Measurements from ENCODE around the gene SPC24. TPM values are rescaled to one million over a fixed set of nuclear protein-coding genes. Genes with fewer than 3 reads are reported as not detected.
"Not testable (repeated sequence)": the region's sequence is repeated elsewhere in the genome, so short reads cannot be mapped to it uniquely, and the experiment has no call there.

The SPC24 gene
- total RNA-seq, 1 experiment from 2014 or later, result 120 TPM

- H3K4me1 ChIP-seq (replicated peaks), result peaks cover 26% of the 10 kb centered on the region
- DNase-seq (ENCODE audit: low read depth in 1 of 2, low spot score in 2 of 2), result no peak
- H3K36me3 ChIP-seq, result peaks cover 89% of the 10 kb centered on the region
- H3K4me3 ChIP-seq, result no peak overlapping the region
- H3K9me3 ChIP-seq (replicated peaks), result no peaks in the 10 kb centered on the region
- no peak overlapping the region for H3K27ac ChIP-seq
- H3K27me3 ChIP-seq (replicated peaks), result no peaks in the 10 kb centered on the region
These were observed 56.7 kb downstream of the SPC24 start for GRCh38 chr19:11098861-11099260.

- Histone ChIP-seq H3K27me3 (replicated peaks) (no peaks in the 10 kb centered on the region), H3K9me3 (replicated peaks) (no peaks in the 10 kb centered on the region), H3K4me1 (replicated peaks) (peaks cover 30% of the 10 kb centered on the region), H3K27ac (no peak overlapping the region), H3K4me3 (no peak overlapping the region), H3K36me3 (peaks cover 89% of the 10 kb centered on the region)
- DNase-seq (ENCODE audit: low read depth in 1 of 2, low spot score in 2 of 2), result no peak
These were observed 57.3 kb downstream of the SPC24 start for GRCh38 chr19:11098327-11098726.

GRCh38 chr19:11097367-11097766 lies 58.2 kb downstream of the SPC24 start:
- not testable (repeated sequence) for H3K27ac ChIP-seq; H3K27me3 ChIP-seq (replicated peaks); DNase-seq (ENCODE audit: low read depth in 1 of 2, low spot score in 2 of 2); H3K4me3 ChIP-seq; H3K9me3 ChIP-seq (replicated peaks)
- peaks cover 89% of the 10 kb centered on the region for H3K36me3 ChIP-seq
- peaks cover 38% of the 10 kb centered on the region for H3K4me1 ChIP-seq (replicated peaks)

- no peak overlapping the region for H3K4me3 ChIP-seq
- DNase-seq (ENCODE audit: low read depth in 1 of 2, low spot score in 2 of 2), result peak in 1 of 2 experiments; percentile 32
- H3K27ac ChIP-seq, result peak overlapping the region; percentile 78
- H3K4me1 ChIP-seq (replicated peaks), result peaks cover 47% of the 10 kb centered on the region
- no peaks in the 10 kb centered on the region for H3K27me3 ChIP-seq (replicated peaks)
- H3K36me3 ChIP-seq, result peaks cover 83% of the 10 kb centered on the region
- H3K9me3 ChIP-seq (replicated peaks), result no peaks in the 10 kb centered on the region
These were observed 59.3 kb downstream of the SPC24 start for GRCh38 chr19:11096210-11096841.

Other genes with a start within 250 kb of the SPC24 start
- gene YIPF2, start 227.1 kb downstream of the SPC24 start, total RNA-seq (2014; rRNA removed; shearing (Covaris generic)), result 53.4 and 76.2 TPM in 2 replicates
- 53.5 and 58.6 TPM in 2 replicates for gene TIMM29, start 227.0 kb downstream of the SPC24 start, total RNA-seq (2014; rRNA removed; shearing (Covaris generic))
- gene SMARCA4, start 194.8 kb downstream of the SPC24 start, total RNA-seq (2014; rRNA removed; shearing (Covaris generic)), result 104 TPM in 2 replicates
- gene LDLR, start 66.3 kb downstream of the SPC24 start, total RNA-seq (2014; rRNA removed; shearing (Covaris generic)), result 90.0 and 115 TPM in 2 replicates
- 278 and 472 TPM in 2 replicates for gene KANK2, start 41.8 kb upstream of the SPC24 start, total RNA-seq (2014; rRNA removed; shearing (Covaris generic))
- gene ANGPTL8, start 83.8 kb upstream of the SPC24 start, total RNA-seq (2014; rRNA removed; shearing (Covaris generic)), result 0.61 TPM in 1 of 2 replicates, not detected in the other
- 2.0 and 7.9 TPM in 2 replicates for gene DOCK6, start 106.7 kb upstream of the SPC24 start, total RNA-seq (2014; rRNA removed; shearing (Covaris generic))
- 0.50 TPM in 1 of 2 replicates, not detected in the other for gene TSPAN16, start 140.4 kb upstream of the SPC24 start, total RNA-seq (2014; rRNA removed; shearing (Covaris generic))
- 0.38 and 1.4 TPM in 2 replicates for gene RAB3D, start 183.9 kb upstream of the SPC24 start, total RNA-seq (2014; rRNA removed; shearing (Covaris generic))
- gene TMEM205, start 190.5 kb upstream of the SPC24 start, total RNA-seq (2014; rRNA removed; shearing (Covaris generic)), result 113 and 138 TPM in 2 replicates
- 5.1 and 7.3 TPM in 2 replicates for gene CCDC159, start 190.7 kb upstream of the SPC24 start, total RNA-seq (2014; rRNA removed; shearing (Covaris generic))
- 22.3 and 22.5 TPM in 2 replicates for gene PLPPR2, start 199.7 kb upstream of the SPC24 start, total RNA-seq (2014; rRNA removed; shearing (Covaris generic))
- 0.38 and 0.79 TPM in 2 replicates for gene SWSAP1, start 218.9 kb upstream of the SPC24 start, total RNA-seq (2014; rRNA removed; shearing (Covaris generic))
- gene EPOR, start 228.5 kb upstream of the SPC24 start, total RNA-seq (2014; rRNA removed; shearing (Covaris generic)), result 2.6 and 4.5 TPM in 2 replicates

All from SJSA1 (cell line).